ENCODE measurements around the gene JAKMIP3.

The JAKMIP3 gene

GRCh38 chr10:132100556-132101349 is 35.0 kb downstream of the JAKMIP3 start:
- in situ Hi-C loops (cut with MboI; ENCODE audit: low sequenced_read_pairs, unreplicated experiment): no loop called here
- no peak for TF ChIP-seq CTCF (IDR thresholded peaks at IDR 0.05; ENCODE audit: borderline replicate concordance, control extremely low read depth, extremely low read depth, insufficient read depth, missing control alignments)
- no peak for DNase-seq (ENCODE audit: low spot score)

GRCh38 chr10:132101529-132101928 is 35.8 kb downstream of the JAKMIP3 start:
- DNase-seq (ENCODE audit: low spot score): no peak
- in situ Hi-C loops (cut with MboI; ENCODE audit: low sequenced_read_pairs, unreplicated experiment): no loop called here
- TF ChIP-seq CTCF (IDR thresholded peaks at IDR 0.05; ENCODE audit: borderline replicate concordance, control extremely low read depth, extremely low read depth, insufficient read depth, missing control alignments): no peak

- in situ Hi-C loops (cut with MboI; ENCODE audit: low sequenced_read_pairs, unreplicated experiment): no loop called here
- no peak for TF ChIP-seq CTCF (IDR thresholded peaks at IDR 0.05; ENCODE audit: borderline replicate concordance, control extremely low read depth, extremely low read depth, insufficient read depth, missing control alignments)
Observed at GRCh38 chr10:132102071-132102716, 36.4 kb downstream of the JAKMIP3 start.

GRCh38 chr10:132102717-132103110 is 37.0 kb downstream of the JAKMIP3 start:
- no peak for DNase-seq (ENCODE audit: low spot score)
- in situ Hi-C loops (cut with MboI; ENCODE audit: low sequenced_read_pairs, unreplicated experiment): no loop called here
- no peak for TF ChIP-seq CTCF (IDR thresholded peaks at IDR 0.05; ENCODE audit: borderline replicate concordance, control extremely low read depth, extremely low read depth, insufficient read depth, missing control alignments)

More at GRCh38 chr10:132102071-132102716, 36.4 kb downstream of the JAKMIP3 start:
- DNase-seq (ENCODE audit: low spot score): no peak

GRCh38 chr10:132103116-132103910 is 37.6 kb downstream of the JAKMIP3 start:
- DNase-seq (ENCODE audit: low spot score): no peak

More at GRCh38 chr10:132103116-132103910, 37.6 kb downstream of the JAKMIP3 start:
- TF ChIP-seq CTCF (IDR thresholded peaks at IDR 0.05; ENCODE audit: borderline replicate concordance, control extremely low read depth, extremely low read depth, insufficient read depth, missing control alignments): no peak
- in situ Hi-C loops (cut with MboI; ENCODE audit: low sequenced_read_pairs, unreplicated experiment): no loop called here
